ENCODE measurements around the gene CYP2W1. TPM values are rescaled to one million over a fixed set of nuclear protein-coding genes. Genes with fewer than 3 reads are reported as not detected.

CYP2W1 gene
- total and polyA plus RNA-seq, 2 experiments from 2014 or later: not detected

- no peaks in the 10 kb centered on the region for H3K9me3 ChIP-seq (ENCODE audit: low read depth)
- H3K9me2 ChIP-seq (ENCODE audit: insufficient read depth): no peaks in the 10 kb centered on the region
- no peak for TF ChIP-seq EZH2 (IDR thresholded peaks at IDR 0.05; ENCODE audit: insufficient read depth, poor library complexity, severe bottlenecking)
- no peak for TF ChIP-seq EZH2phosphoT487 (IDR thresholded peaks at IDR 0.05; ENCODE audit: insufficient read depth, low read depth)
- H3K27ac ChIP-seq: no peak overlapping the region
- DNase-seq: no peak
- in situ Hi-C loops (cut with MboI): no loop called here
- H3K27me3 ChIP-seq (replicated peaks; ENCODE audit: insufficient read depth): 0 out of 2 replicates have a peak, but pooled peaks cover 8% of the 10 kb centered on the region
- H4K20me1 ChIP-seq (ENCODE audit: insufficient read depth): no peaks in the 10 kb centered on the region
- no peak overlapping the region for H2AFZ ChIP-seq
- no peak overlapping the region for H3K9ac ChIP-seq
- no peaks in the 10 kb centered on the region for H3K36me3 ChIP-seq (ENCODE audit: low read depth)
- no peaks in the 10 kb centered on the region for H3K79me2 ChIP-seq (ENCODE audit: insufficient read depth)
- H3F3A ChIP-seq (ENCODE audit: insufficient read depth): no peaks in the 10 kb centered on the region
- no peak overlapping the region for H3K4me3 ChIP-seq
- H3K4me2 ChIP-seq (ENCODE audit: unreplicated experiment): no peak overlapping the region
- WGBS, 2 experiments (ENCODE audit: low coverage in 1 of 2, low lambda C conversion rate in 2 of 2, missing lambda C conversion rate in 2 of 2): 31 to 39% methylated on average over 5 to 6 of the region's 6 CpGs
- no peaks in the 10 kb centered on the region for H3K4me1 ChIP-seq (ENCODE audit: insufficient read depth)
Observed at GRCh38 chr7:987909-988308, 4.9 kb downstream of the CYP2W1 start.

GRCh38 chr7:988426-988911, 5.5 kb downstream of the CYP2W1 start:
- no peak overlapping the region for H2AFZ ChIP-seq
- in situ Hi-C loops (cut with MboI): no loop called here
- WGBS, 2 experiments (ENCODE audit: low coverage in 1 of 2, low lambda C conversion rate in 2 of 2, missing lambda C conversion rate in 2 of 2): 25 to 27% methylated on average over 16 to 21 of the region's 24 CpGs
- TF ChIP-seq EZH2 (IDR thresholded peaks at IDR 0.05; ENCODE audit: insufficient read depth, poor library complexity, severe bottlenecking) (no peak), EZH2phosphoT487 (IDR thresholded peaks at IDR 0.05; ENCODE audit: insufficient read depth, low read depth) (no peak)
- H4K20me1 ChIP-seq (ENCODE audit: insufficient read depth): no peaks in the 10 kb centered on the region
- 0 out of 2 replicates have a peak, but pooled peaks cover 3% of the 10 kb centered on the region for H3K4me1 ChIP-seq (ENCODE audit: insufficient read depth)
- H3F3A ChIP-seq (ENCODE audit: insufficient read depth): no peaks in the 10 kb centered on the region
- no peak overlapping the region for H3K4me2 ChIP-seq (ENCODE audit: unreplicated experiment)
- no peak overlapping the region for H3K4me3 ChIP-seq
- H3K9me2 ChIP-seq (ENCODE audit: insufficient read depth): no peaks in the 10 kb centered on the region
- no peak overlapping the region for H3K27ac ChIP-seq
- H3K79me2 ChIP-seq (ENCODE audit: insufficient read depth): no peaks in the 10 kb centered on the region
- 0 out of 2 replicates have a peak, but pooled peaks cover 8% of the 10 kb centered on the region for H3K27me3 ChIP-seq (replicated peaks; ENCODE audit: insufficient read depth)
- peak; percentile 38 for DNase-seq
- H3K36me3 ChIP-seq (ENCODE audit: low read depth): no peaks in the 10 kb centered on the region
- H3K9me3 ChIP-seq (ENCODE audit: low read depth): no peaks in the 10 kb centered on the region
- no peak overlapping the region for H3K9ac ChIP-seq

GRCh38 chr7:988963-989529, 6.1 kb downstream of the CYP2W1 start:
- Histone ChIP-seq H3K27ac (no peak overlapping the region), H3K27me3 (replicated peaks; ENCODE audit: insufficient read depth) (0 out of 2 replicates have a peak, but pooled peaks cover 8% of the 10 kb centered on the region), H3K9me2 (ENCODE audit: insufficient read depth) (no peaks in the 10 kb centered on the region), H4K20me1 (ENCODE audit: insufficient read depth) (no peaks in the 10 kb centered on the region), H3K36me3 (ENCODE audit: low read depth) (no peaks in the 10 kb centered on the region), H3K9me3 (ENCODE audit: low read depth) (no peaks in the 10 kb centered on the region), H3K4me2 (ENCODE audit: unreplicated experiment) (no peak overlapping the region), H3K79me2 (ENCODE audit: insufficient read depth) (no peaks in the 10 kb centered on the region), H2AFZ (no peak overlapping the region), H3F3A (ENCODE audit: insufficient read depth) (no peaks in the 10 kb centered on the region), H3K4me1 (ENCODE audit: insufficient read depth) (0 out of 2 replicates have a peak, but pooled peaks cover 3% of the 10 kb centered on the region), H3K4me3 (no peak overlapping the region), H3K9ac (no peak overlapping the region)
- TF ChIP-seq EZH2phosphoT487 (IDR thresholded peaks at IDR 0.05; ENCODE audit: insufficient read depth, low read depth): no peak
- no peak for TF ChIP-seq EZH2 (IDR thresholded peaks at IDR 0.05; ENCODE audit: insufficient read depth, poor library complexity, severe bottlenecking)
- 24 to 30% methylated on average over 9 to 15 of the region's 15 CpGs for WGBS, 2 experiments (ENCODE audit: low coverage in 1 of 2, low lambda C conversion rate in 2 of 2, missing lambda C conversion rate in 2 of 2)
- in situ Hi-C loops (cut with MboI): no loop called here
- DNase-seq: peak; percentile 37

- DNase-seq: no peak
- H3K27ac ChIP-seq: no peak overlapping the region
- no peak overlapping the region for H3K4me2 ChIP-seq (ENCODE audit: unreplicated experiment)
- no peaks in the 10 kb centered on the region for H3K79me2 ChIP-seq (ENCODE audit: insufficient read depth)
- TF ChIP-seq EZH2 (IDR thresholded peaks at IDR 0.05; ENCODE audit: insufficient read depth, poor library complexity, severe bottlenecking) (no peak), EZH2phosphoT487 (IDR thresholded peaks at IDR 0.05; ENCODE audit: insufficient read depth, low read depth) (no peak)
- H3K4me3 ChIP-seq: no peak overlapping the region
- WGBS, 2 experiments (ENCODE audit: low coverage in 1 of 2, low lambda C conversion rate in 2 of 2, missing lambda C conversion rate in 2 of 2): 41 to 49% methylated on average over 26 to 36 of the region's 36 CpGs
- 0 out of 2 replicates have a peak, but pooled peaks cover 2% of the 10 kb centered on the region for H3K27me3 ChIP-seq (replicated peaks; ENCODE audit: insufficient read depth)
- H3K4me1 ChIP-seq (ENCODE audit: insufficient read depth): 0 out of 2 replicates have a peak, but pooled peaks cover 3% of the 10 kb centered on the region
- no peaks in the 10 kb centered on the region for H3F3A ChIP-seq (ENCODE audit: insufficient read depth)
- H3K36me3 ChIP-seq (ENCODE audit: low read depth): no peaks in the 10 kb centered on the region
- H2AFZ ChIP-seq: no peak overlapping the region
- H4K20me1 ChIP-seq (ENCODE audit: insufficient read depth): no peaks in the 10 kb centered on the region
- H3K9ac ChIP-seq: no peak overlapping the region
- H3K9me2 ChIP-seq (ENCODE audit: insufficient read depth): no peaks in the 10 kb centered on the region
- in situ Hi-C loops (cut with MboI): loop anchor here (5.0 kb wide), 1 partner anchor 72 kb away; no protein-coding TSS in a partner anchor
- H3K9me3 ChIP-seq (ENCODE audit: low read depth): no peaks in the 10 kb centered on the region
Observed at GRCh38 chr7:990352-990932, 7.5 kb downstream of the CYP2W1 start.

Measured in GM23248 (cell line).